HEK293T (cell line): ENCODE data around the gene CEMP1.

Experiments used
- ARNT ChIP-seq: fragments of 450-650 bp; IDR thresholded peaks from 2 replicates; pipeline ENCODE4 v1.6.1; 2017; ENCODE audit warnings: mild to moderate bottlenecking
- BHLHE40 ChIP-seq: fragments of 450-650 bp; IDR thresholded peaks from 2 replicates; pipeline ENCODE4 v1.6.1; 2016; ENCODE audit warnings: mild to moderate bottlenecking, moderate library complexity, borderline replicate concordance
- ELF4 ChIP-seq: fragments of 450-650 bp; IDR thresholded peaks from 2 replicates; pipeline ENCODE4 v1.6.1; 2017; ENCODE audit warnings: antibody characterized with exemption
- FOXK2 ChIP-seq: fragments of 450-650 bp; IDR thresholded peaks from 2 replicates; pipeline ENCODE4 v1.6.1; 2016; ENCODE audit warnings: mild to moderate bottlenecking
- FOXM1 ChIP-seq: fragments of 450-650 bp; IDR thresholded peaks from 2 replicates; pipeline ENCODE4 v1.6.1; 2017; ENCODE audit warnings: mild to moderate bottlenecking, borderline replicate concordance
- HDGF ChIP-seq: fragments of 450-650 bp; IDR thresholded peaks from 2 replicates; pipeline ENCODE4 v1.6.1; 2017; ENCODE audit warnings: antibody characterized with exemption, borderline replicate concordance
- L3MBTL2 ChIP-seq: fragments of 450-650 bp; conservative IDR thresholded peaks from 2 replicates; pipeline ENCODE4 v1.6.1; 2016; ENCODE audit warnings: mild to moderate bottlenecking
- LEF1 ChIP-seq: fragments of 450-650 bp; IDR thresholded peaks from 2 replicates; pipeline ENCODE4 v1.6.1; 2017; ENCODE audit warnings: mild to moderate bottlenecking, borderline replicate concordance
- SP1 ChIP-seq: fragments of 450-650 bp; IDR thresholded peaks from 2 replicates; pipeline ENCODE4 v1.6.1; 2017
- SUZ12 ChIP-seq: fragments of 450-650 bp; IDR thresholded peaks from 2 replicates; pipeline ENCODE4 v1.6.1; 2016; ENCODE audit warnings: mild to moderate bottlenecking

GRCh38 chr16:2492292-2492691 is 38.9 kb downstream of the CEMP1 start:
- TF ChIP-seq ARNT (no peak), BHLHE40 (no peak), FOXM1 (no peak), SUZ12 (no peak), L3MBTL2 (no peak), SP1 (no peak), LEF1 (no peak), ELF4 (no peak), HDGF (no peak), FOXK2 (no peak)
